Large intestine (tissue), 3 donors: Measurements from ENCODE around the gene PNKD. TPM values are rescaled to one million over a fixed set of nuclear protein-coding genes. Genes with fewer than 3 reads are reported as not detected.
A peak's percentile ranks its signal among the peaks of the same experiment; 100 is the strongest.

Experiments
- DNase-seq, 2 donors: peaks; one replicate each; pipeline versions ENCODE4 v3.0.0 to v3.0.0-alpha.2; 2013
- H3K27ac ChIP-seq: one replicate; pipeline ENCODE4 v1.5.1; 2013; ENCODE audit warnings: low read length
- H3K27me3 ChIP-seq: 2 replicates; pipeline ENCODE4 v1.6.1; 2013; ENCODE audit warnings: low read length; ENCODE audit not compliant: control insufficient read depth, insufficient read depth
- H3K36me3 ChIP-seq: 2 replicates; pipeline ENCODE4 v1.6.1; 2013; ENCODE audit warnings: low read length; ENCODE audit not compliant: control insufficient read depth, insufficient read depth
- H3K4me1 ChIP-seq: one replicate; pipeline ENCODE4 v1.6.1; 2013; ENCODE audit warnings: low read length; ENCODE audit not compliant: control insufficient read depth, insufficient read depth
- H3K4me3 ChIP-seq: one replicate; pipeline ENCODE4 v1.5.1; 2013; ENCODE audit warnings: low read length
- H3K9me3 ChIP-seq: one replicate; pipeline ENCODE4 v1.6.1; 2013; ENCODE audit warnings: mild to moderate bottlenecking, low read depth, low read length, moderate library complexity; ENCODE audit not compliant: control insufficient read depth
- WGBS: methylation state at CpG from one replicate; pipeline ENCODE4 v1.1.5; 2013; ENCODE audit warnings: low lambda C conversion rate; ENCODE audit not compliant: insufficient coverage; 5-methylcytosine and 5-hydroxymethylcytosine counted together
- polyA plus RNA-seq: library from polyadenylated mRNA; unstranded; fragments of 120-200 nt; gene quantifications from one replicate; pipeline ENCODE4 v1.2.1, GENCODE V29; 2013

The PNKD gene
- polyA plus RNA-seq, 1 donor = 103 TPM

DNA sequence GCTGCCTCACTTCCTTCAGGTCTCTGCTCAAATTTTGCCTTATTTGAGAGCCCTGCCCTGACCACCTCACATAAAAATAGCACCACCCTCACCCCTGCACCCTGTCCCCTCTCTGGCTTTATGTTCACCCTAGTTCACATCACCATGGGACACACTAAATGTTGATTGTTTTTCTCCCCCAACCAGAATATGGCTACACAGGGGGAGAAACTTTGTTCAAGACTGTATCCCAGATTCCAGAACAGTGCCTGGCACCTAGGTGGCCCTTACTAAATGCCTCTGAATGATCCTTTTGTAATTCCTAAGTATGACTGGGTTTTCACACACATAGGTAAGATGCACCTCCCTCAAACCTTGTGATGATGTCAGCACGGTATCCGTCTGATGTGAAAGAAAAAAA lies 58.0 kb downstream of the PNKD start:
- Histone ChIP-seq H3K36me3 (peaks cover 9% of the 10 kb centered on the region), H3K9me3 (no peaks in the 10 kb centered on the region), H3K4me3 (no peak overlapping the region), H3K27ac (peak overlapping the region; percentile 62), H3K4me1 (peaks cover 45% of the 10 kb centered on the region), H3K27me3 (no peaks in the 10 kb centered on the region)
- no peak for DNase-seq
- WGBS = no CpG with 5 or more reads among the region's 2 CpGs

DNA sequence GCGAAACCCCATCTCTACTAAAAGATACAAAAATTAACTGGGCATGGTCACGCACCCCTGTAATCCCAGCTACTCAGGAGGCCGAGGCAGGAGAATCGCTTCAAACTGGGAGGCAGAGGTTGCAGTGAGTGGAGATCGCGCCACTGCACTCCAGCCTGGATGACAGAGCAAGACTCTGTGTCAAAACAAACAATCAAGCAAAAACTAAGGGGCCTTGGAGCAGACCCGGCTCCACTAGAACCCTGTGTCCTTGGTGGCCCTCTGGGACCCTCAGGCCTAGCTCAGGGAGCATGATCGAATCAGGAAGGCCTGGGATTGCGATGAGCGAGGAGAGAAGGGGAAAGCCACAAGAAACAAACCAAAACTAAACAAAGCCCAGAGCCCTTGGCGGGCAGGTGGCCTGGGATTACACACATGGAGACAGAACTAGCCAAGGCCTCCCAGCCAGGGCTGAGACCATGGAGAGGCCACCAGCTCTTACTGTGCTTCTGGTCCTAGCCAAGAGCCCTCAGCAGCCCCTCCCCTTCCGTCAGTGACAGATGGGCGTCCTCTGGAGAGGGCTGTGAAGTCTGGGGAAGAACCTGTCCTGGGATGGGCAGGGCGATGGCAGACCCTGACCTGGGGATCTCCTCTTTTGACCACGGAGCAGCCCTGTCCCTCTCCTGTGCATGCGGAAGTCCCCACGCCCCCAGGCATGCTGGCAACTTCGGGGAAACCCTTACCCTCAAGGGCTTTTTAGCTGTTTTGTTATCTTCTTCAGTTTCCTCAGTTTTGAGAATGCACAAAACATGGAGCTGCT lies 58.9 kb downstream of the PNKD start:
- no peak for DNase-seq
- Histone ChIP-seq H3K9me3 (no peaks in the 10 kb centered on the region), H3K27ac (no peak overlapping the region), H3K4me3 (no peak overlapping the region), H3K27me3 (no peaks in the 10 kb centered on the region), H3K36me3 (peaks cover 9% of the 10 kb centered on the region), H3K4me1 (peaks cover 40% of the 10 kb centered on the region)
- no CpG with 5 or more reads among the region's 18 CpGs for WGBS

DNA sequence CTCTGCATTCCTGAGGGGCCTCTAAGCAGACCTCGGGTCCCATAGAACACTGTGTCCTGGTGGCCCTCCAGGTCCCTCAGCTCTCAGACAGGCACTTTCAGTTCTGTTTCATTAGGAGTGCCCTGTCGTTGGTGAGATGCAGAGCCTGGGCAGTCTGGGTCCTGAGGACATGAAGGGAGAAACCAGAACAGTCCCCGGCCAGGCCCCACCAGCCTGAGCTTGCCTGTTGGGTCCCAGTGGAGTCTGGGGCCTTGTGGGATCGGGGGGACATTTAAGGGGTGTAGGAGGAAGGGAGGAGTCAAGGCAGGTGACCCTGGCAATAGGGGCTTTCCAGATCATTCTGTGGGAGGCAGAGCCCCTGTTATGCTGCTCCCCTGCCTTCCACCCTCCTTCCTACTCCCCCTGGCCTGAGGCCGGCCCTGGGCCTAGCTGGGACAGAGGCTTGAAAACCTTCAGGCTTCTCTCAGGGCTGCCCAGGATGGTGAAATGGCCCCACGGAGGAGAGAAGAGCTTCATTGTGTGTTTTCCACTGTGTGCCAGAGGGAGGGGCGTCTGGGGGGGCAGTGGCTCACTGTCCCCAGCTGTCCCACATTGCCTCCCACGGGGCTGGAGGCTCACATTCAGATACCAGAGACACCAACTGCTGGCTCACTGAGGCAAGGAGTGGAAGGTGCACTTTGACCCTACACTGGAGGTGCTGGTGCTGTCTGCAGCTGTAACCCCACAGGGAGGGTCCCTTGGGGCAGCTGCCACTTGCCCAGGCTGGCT lies 59.7 kb downstream of the PNKD start:
- Histone ChIP-seq H3K27ac (no peak overlapping the region), H3K4me1 (peaks cover 37% of the 10 kb centered on the region), H3K9me3 (no peaks in the 10 kb centered on the region), H3K36me3 (peaks cover 9% of the 10 kb centered on the region), H3K4me3 (no peak overlapping the region), H3K27me3 (no peaks in the 10 kb centered on the region)
- WGBS = no CpG with 5 or more reads among the region's 8 CpGs
- DNase-seq = no peak

DNA sequence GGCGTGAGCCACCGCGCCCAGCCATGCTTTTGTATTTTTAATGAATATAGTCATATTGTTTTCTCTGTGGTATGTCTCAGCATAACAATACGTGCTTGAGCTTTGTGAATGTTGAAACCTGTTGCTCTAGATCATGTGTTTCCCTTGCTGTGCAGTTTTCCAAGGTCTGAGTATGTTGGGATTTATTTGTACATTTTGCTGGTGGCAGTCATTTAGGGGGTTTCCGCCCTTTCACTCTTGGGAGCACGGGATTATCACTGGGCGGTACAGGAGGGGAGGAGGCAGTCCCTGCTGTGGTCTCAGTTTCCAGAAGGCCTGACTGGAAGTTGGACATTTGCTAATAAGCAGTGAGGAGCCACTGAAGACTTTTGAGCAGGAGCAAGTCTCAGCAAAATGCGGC lies 61.4 kb downstream of the PNKD start:
- H3K27ac ChIP-seq = no peak overlapping the region
- H3K27me3 ChIP-seq = no peaks in the 10 kb centered on the region
- peaks cover 9% of the 10 kb centered on the region for H3K36me3 ChIP-seq
- no CpG with 5 or more reads among the region's 8 CpGs for WGBS
- DNase-seq = no peak
- H3K4me3 ChIP-seq = no peak overlapping the region
- no peaks in the 10 kb centered on the region for H3K9me3 ChIP-seq
- H3K4me1 ChIP-seq = peaks cover 30% of the 10 kb centered on the region

DNA sequence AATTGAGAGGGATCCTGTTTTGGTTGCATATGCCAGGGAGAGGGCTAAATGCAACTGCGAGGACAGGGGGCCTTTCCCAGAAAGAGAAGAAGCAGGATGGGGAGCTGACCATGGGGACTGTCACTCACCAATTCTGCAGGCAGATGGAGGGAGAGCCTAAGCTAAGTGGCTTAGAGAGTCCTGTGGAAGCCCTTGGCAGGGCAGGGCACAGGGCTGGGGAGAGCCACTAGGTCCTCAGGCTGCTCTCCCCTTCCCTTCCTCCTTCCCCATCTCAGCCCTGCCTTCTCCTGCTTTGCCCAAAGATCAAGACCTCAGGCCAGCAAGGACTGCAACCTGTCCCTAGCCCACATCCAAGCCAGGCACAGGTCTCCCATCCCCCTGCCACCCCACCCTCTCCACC lies 62.0 kb downstream of the PNKD start:
- Histone ChIP-seq H3K27ac (no peak overlapping the region), H3K9me3 (no peaks in the 10 kb centered on the region), H3K27me3 (no peaks in the 10 kb centered on the region), H3K4me3 (no peak overlapping the region), H3K4me1 (peaks cover 24% of the 10 kb centered on the region), H3K36me3 (peaks cover 9% of the 10 kb centered on the region)
- WGBS = no CpG with 5 or more reads among the region's 1 CpG
- DNase-seq = no peak

DNA sequence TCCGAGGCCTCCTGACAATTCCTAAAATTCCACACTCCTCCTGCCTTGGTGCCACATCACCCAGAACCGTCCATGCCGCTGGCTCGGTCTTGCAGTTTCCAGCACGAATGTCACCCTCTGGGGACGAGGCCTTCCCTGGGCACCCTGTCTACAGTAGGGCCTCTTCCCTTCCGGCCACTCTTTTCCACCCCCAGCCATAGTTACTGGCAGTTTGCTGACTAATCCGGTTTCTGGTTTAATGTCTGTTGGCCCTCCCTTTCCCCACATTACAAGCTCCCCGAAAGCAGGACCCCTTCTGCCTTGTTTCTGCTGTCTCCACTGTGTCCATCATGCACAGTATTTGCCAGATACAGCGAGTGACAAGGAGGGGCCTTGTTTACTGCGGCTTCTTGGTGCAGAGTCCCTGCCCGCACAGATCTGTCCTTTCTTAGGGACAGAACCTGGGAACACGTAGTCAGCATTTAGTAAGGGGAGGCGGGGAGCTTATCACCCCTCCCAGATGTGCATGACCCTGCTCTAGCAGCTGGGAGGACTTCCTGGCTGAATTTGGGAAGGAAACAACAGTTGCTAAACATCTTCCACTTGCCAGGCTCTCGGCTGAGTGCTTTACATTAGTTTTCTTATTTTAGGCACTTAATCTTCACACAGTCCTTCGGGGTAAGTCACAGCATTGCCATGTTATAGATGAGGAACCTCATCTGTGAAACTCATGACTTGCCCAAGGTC lies 62.8 kb downstream of the PNKD start:
- no peak for DNase-seq
- no peak overlapping the region for H3K27ac ChIP-seq
- peaks cover 9% of the 10 kb centered on the region for H3K36me3 ChIP-seq
- no peaks in the 10 kb centered on the region for H3K27me3 ChIP-seq
- no peak overlapping the region for H3K4me3 ChIP-seq
- peaks cover 16% of the 10 kb centered on the region for H3K4me1 ChIP-seq
- WGBS = no CpG with 5 or more reads among the region's 16 CpGs
- H3K9me3 ChIP-seq = no peaks in the 10 kb centered on the region

DNA sequence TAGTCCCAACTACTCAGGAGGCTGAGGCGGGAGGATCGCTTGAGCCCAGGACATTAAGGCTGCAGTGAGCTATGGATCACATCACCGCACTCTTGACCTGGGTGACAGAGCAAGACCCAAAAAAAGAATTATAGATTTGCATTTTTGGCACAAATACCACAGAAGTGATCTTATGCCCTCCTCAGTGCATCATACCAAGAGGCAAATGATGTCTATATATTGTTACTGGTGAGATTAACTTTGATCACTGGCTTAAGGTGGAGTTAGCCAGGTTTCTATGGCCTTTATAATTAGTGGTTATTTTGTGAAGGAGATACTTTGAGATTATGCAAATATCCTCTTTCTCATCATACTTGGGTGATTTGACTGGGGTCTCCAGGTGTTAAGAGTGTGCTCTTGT lies 64.2 kb downstream of the PNKD start:
- H3K4me1 ChIP-seq = peaks cover 8% of the 10 kb centered on the region
- WGBS = no CpG with 5 or more reads among the region's 3 CpGs
- peaks cover 4% of the 10 kb centered on the region for H3K36me3 ChIP-seq
- H3K4me3 ChIP-seq = no peak overlapping the region
- no peak for DNase-seq
- no peaks in the 10 kb centered on the region for H3K27me3 ChIP-seq
- no peak overlapping the region for H3K27ac ChIP-seq
- no peaks in the 10 kb centered on the region for H3K9me3 ChIP-seq

DNA sequence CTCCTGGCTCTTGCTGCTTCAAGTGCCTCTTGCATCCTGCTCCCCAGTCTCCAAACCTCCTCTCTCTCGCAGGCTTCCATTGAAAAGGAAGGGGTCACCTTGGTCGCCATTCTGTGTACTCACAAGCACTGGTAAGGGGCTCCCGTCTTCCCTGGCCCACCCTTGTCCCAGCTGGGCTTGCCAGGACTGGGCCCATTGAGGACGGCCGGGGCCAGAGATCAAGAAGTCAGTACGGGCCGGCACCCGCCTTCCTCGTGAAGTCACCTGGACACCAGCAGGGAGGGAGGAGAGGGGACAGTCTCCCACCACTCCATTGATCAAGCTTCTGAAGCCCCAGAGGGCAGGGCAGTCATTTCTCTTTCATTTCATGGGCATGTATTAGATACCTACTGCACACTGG lies 70.3 kb downstream of the PNKD start:
- no peak for DNase-seq
- WGBS = no CpG with 5 or more reads among the region's 9 CpGs
- no peaks in the 10 kb centered on the region for H3K4me1 ChIP-seq
- no peak overlapping the region for H3K4me3 ChIP-seq
- no peak overlapping the region for H3K27ac ChIP-seq
- H3K27me3 ChIP-seq = no peaks in the 10 kb centered on the region
- peaks cover 49% of the 10 kb centered on the region for H3K36me3 ChIP-seq
- no peaks in the 10 kb centered on the region for H3K9me3 ChIP-seq

DNA sequence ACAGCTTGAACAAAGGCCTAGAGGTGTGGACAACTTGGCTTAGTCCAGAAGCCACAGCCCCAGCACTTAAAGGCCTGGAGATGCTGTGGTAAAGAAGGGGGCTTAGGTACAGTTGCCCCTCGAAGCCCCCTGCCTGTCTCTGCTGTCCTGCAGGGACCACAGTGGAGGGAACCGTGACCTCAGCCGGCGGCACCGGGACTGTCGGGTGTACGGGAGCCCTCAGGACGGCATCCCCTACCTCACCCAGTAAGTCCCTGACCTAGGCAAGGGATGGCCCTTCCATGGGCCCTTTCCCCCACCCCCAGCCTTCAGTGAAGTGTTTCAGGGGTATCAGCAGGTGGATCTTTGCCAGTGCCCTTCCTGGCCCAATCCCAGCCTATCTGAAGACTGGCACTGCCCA lies 71.1 kb downstream of the PNKD start:
- Histone ChIP-seq H3K27ac (no peak overlapping the region), H3K36me3 (peaks cover 56% of the 10 kb centered on the region), H3K4me1 (no peaks in the 10 kb centered on the region), H3K9me3 (no peaks in the 10 kb centered on the region), H3K4me3 (no peak overlapping the region), H3K27me3 (no peaks in the 10 kb centered on the region)
- DNase-seq = no peak
- no CpG with 5 or more reads among the region's 8 CpGs for WGBS

DNA sequence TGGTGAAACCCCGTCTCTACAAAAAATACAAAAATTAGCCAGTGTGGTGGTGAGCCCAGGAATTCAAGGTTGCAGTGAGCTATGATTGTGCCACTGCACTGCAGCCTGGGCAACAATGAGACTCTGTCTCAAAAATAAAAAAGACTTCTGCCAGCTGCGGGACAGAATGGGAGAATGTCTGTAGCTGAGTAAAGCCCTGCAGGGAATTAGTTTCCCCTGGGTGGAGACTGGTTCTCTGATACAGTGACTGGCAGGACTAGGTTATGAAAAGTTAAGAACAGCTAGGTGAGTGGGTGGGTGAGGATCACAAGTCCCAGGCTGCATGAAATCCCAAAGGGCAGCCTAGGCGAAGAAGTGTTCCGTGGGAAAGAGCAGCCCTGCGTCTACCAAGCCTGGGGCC lies 72.5 kb downstream of the PNKD start:
- H3K36me3 ChIP-seq = peaks cover 59% of the 10 kb centered on the region
- no peak for DNase-seq
- H3K9me3 ChIP-seq = no peaks in the 10 kb centered on the region
- H3K27ac ChIP-seq = no peak overlapping the region
- no peak overlapping the region for H3K4me3 ChIP-seq
- H3K4me1 ChIP-seq = no peaks in the 10 kb centered on the region
- 80% methylated on average over 1 of the region's 5 CpGs for WGBS
- H3K27me3 ChIP-seq = no peaks in the 10 kb centered on the region
